T-helper 17 cell (primary cell): ENCODE data around the gene KIRREL3. TPM values are rescaled to one million over a fixed set of nuclear protein-coding genes. Genes with fewer than 3 reads are reported as not detected.

Source experiments
- ATAC-seq: fragments of 150-1000 bp; cut with Tn5 transposase; 2 replicates; pipeline ENCODE4 v1.10.0; 2021; ENCODE audit warnings: mild to moderate bottlenecking, moderate library complexity
- DNase-seq, 3 donors: peaks; one replicate each; pipeline versions ENCODE4 v3.0.0 to v3.0.0-alpha.2; 2020 to 2021
- H3K9me3 ChIP-seq: one replicate; pipeline ENCODE4 v1.7.0; 2013; ENCODE audit warnings: low read length, mild to moderate bottlenecking; ENCODE audit not compliant: control insufficient read depth, poor library complexity, severe bottlenecking
- H3K27ac Mint-ChIP-seq: one replicate; pipeline ENCODE4 v1.8.0; 2022; ENCODE audit warnings: mild to moderate bottlenecking, moderate library complexity, mixed read lengths
- H3K27me3 Mint-ChIP-seq: one replicate; pipeline ENCODE4 v1.8.0; 2022; ENCODE audit warnings: mixed read lengths
- H3K36me3 Mint-ChIP-seq: one replicate; pipeline ENCODE4 v1.8.0; 2022; ENCODE audit warnings: low read depth, mixed read lengths
- H3K4me1 Mint-ChIP-seq: one replicate; pipeline ENCODE4 v1.8.0; 2022; ENCODE audit warnings: mild to moderate bottlenecking, mixed read lengths
- H3K4me3 Mint-ChIP-seq: one replicate; pipeline ENCODE4 v1.8.0; 2022; ENCODE audit warnings: mild to moderate bottlenecking, moderate library complexity, mixed read lengths
- total RNA-seq, 4 donors: library from RNA in 2 of 4; stranded (reverse) in 2 of 4; gene quantifications; one replicate each; pipeline ENCODE4 v1.2.3 and lab custom pipeline; 2022 to 2026

The KIRREL3 gene
- total RNA-seq, 2 donors from 2014 or later = not detected

DNA sequence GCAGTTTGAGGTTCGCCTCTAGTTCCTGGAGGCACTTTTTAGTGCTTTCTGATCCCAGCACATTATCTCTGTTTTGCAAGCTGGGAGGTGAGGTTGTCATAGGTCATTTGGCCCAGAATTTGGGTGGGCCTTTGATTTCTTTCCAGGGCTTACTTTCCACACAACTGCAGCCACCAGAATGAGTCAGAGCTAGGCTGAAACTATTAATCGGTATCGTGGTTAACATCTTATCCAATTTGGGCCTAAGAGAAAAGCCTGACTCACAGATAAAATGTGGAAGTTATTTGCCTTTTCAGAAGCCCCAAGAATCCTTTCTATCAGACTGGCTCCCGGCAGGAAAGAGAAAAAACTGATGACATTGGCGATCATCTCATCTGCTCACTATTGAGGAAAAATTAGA, 166.4 kb downstream of the KIRREL3 start:
- no peaks in the 10 kb centered on the region for H3K36me3 Mint-ChIP-seq
- DNase-seq (no peak), ATAC-seq (no peak)
- no peak overlapping the region for H3K27ac Mint-ChIP-seq
- no peaks in the 10 kb centered on the region for H3K4me1 Mint-ChIP-seq
- H3K4me3 Mint-ChIP-seq = no peak overlapping the region
- no peaks in the 10 kb centered on the region for H3K9me3 ChIP-seq
- H3K27me3 Mint-ChIP-seq = peaks cover 12% of the 10 kb centered on the region

- Mint-ChIP-seq H3K27ac (no peak overlapping the region), H3K4me3 (no peak overlapping the region), H3K36me3 (no peaks in the 10 kb centered on the region), H3K27me3 (peaks cover 12% of the 10 kb centered on the region), H3K4me1 (no peaks in the 10 kb centered on the region)
- DNase-seq = no peak
- ATAC-seq = no peak
- H3K9me3 ChIP-seq = no peaks in the 10 kb centered on the region
Observed at GRCh38 chr11:126833065-126833464, 167.5 kb downstream of the KIRREL3 start.

GRCh38 chr11:126832387-126832786, 168.2 kb downstream of the KIRREL3 start:
- Mint-ChIP-seq H3K4me3 (no peak overlapping the region), H3K27ac (no peak overlapping the region), H3K27me3 (peaks cover 9% of the 10 kb centered on the region), H3K36me3 (no peaks in the 10 kb centered on the region), H3K4me1 (no peaks in the 10 kb centered on the region)
- no peak for ATAC-seq
- no peaks in the 10 kb centered on the region for H3K9me3 ChIP-seq
- DNase-seq = no peak

DNA sequence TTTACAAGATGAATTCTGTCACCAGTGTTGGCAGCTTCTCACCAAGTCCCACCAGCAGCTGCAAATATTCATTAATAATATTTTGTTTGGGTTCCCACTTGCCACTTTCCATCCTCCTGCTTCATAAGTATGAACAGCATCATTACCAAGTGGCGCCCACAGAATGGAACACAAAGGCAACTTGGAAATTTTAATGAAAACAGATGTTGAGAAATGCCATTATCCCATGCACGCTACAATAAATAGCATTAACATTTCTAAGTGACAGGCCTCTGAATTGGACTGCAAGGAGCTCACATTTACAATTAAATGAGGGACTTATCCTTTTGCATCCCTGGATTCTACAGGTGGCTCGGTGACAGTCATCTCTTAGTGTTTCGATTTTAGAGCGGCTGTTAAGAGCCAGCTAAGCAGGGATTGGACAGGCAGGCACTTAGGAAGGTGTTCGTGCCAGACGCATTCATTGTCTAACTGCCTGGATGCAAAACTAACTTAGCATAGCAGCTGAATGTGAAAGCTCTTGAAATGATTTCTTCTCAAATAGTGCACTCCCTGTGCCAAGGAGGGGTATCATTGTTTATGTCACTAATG, 170.3 kb downstream of the KIRREL3 start:
- no peaks in the 10 kb centered on the region for H3K9me3 ChIP-seq
- ATAC-seq = no peak
- H3K36me3 Mint-ChIP-seq = no peaks in the 10 kb centered on the region
- no peak overlapping the region for H3K27ac Mint-ChIP-seq
- peaks cover 21% of the 10 kb centered on the region for H3K27me3 Mint-ChIP-seq
- no peaks in the 10 kb centered on the region for H3K4me1 Mint-ChIP-seq
- DNase-seq = no peak
- H3K4me3 Mint-ChIP-seq = no peak overlapping the region

GRCh38 chr11:126829716-126830115, 170.9 kb downstream of the KIRREL3 start:
- no peak overlapping the region for H3K27ac Mint-ChIP-seq
- H3K4me3 Mint-ChIP-seq = no peak overlapping the region
- ATAC-seq (no peak), DNase-seq (no peak)
- no peaks in the 10 kb centered on the region for H3K4me1 Mint-ChIP-seq
- H3K36me3 Mint-ChIP-seq = no peaks in the 10 kb centered on the region
- H3K9me3 ChIP-seq = no peaks in the 10 kb centered on the region
- H3K27me3 Mint-ChIP-seq = peaks cover 21% of the 10 kb centered on the region

- H3K4me3 Mint-ChIP-seq = no peak overlapping the region
- ATAC-seq (no peak), DNase-seq (no peak)
- no peak overlapping the region for H3K27ac Mint-ChIP-seq
- no peaks in the 10 kb centered on the region for H3K36me3 Mint-ChIP-seq
- H3K4me1 Mint-ChIP-seq = no peaks in the 10 kb centered on the region
- no peaks in the 10 kb centered on the region for H3K9me3 ChIP-seq
- H3K27me3 Mint-ChIP-seq = peaks cover 34% of the 10 kb centered on the region
Observed at GRCh38 chr11:126824035-126824607, 176.4 kb downstream of the KIRREL3 start.

- H3K9me3 ChIP-seq = no peaks in the 10 kb centered on the region
- no peak overlapping the region for H3K27ac Mint-ChIP-seq
- H3K4me3 Mint-ChIP-seq = no peak overlapping the region
- H3K4me1 Mint-ChIP-seq = no peaks in the 10 kb centered on the region
- no peaks in the 10 kb centered on the region for H3K36me3 Mint-ChIP-seq
- peaks cover 34% of the 10 kb centered on the region for H3K27me3 Mint-ChIP-seq
- DNase-seq (no peak), ATAC-seq (no peak)
Observed at GRCh38 chr11:126823274-126823673, 177.3 kb downstream of the KIRREL3 start.

DNA sequence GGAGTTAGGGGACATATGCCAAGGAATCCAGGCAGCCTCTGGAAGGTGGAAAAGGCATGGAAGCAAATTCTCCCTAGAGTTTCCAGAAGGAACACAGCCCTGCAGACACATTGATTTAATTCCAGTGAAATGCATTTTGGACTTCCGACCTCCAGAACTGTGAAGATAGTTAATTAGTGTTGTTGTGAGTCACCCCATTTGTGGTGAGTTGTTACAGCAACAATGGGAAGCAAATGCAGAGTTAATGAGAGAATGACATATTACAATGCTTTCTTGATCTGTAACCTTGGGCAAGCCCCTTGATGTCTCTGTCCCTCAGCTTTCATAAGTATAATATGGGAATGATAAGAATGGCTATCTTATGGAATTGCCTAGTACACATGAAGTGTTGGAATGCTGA, 178.7 kb downstream of the KIRREL3 start:
- peaks cover 33% of the 10 kb centered on the region for H3K27me3 Mint-ChIP-seq
- DNase-seq = no peak
- no peaks in the 10 kb centered on the region for H3K4me1 Mint-ChIP-seq
- no peak overlapping the region for H3K4me3 Mint-ChIP-seq
- H3K27ac Mint-ChIP-seq = no peak overlapping the region
- no peaks in the 10 kb centered on the region for H3K9me3 ChIP-seq
- H3K36me3 Mint-ChIP-seq = peaks cover 2% of the 10 kb centered on the region
- ATAC-seq = no peak

GRCh38 chr11:126819194-126819593, 181.4 kb downstream of the KIRREL3 start:
- peaks cover 2% of the 10 kb centered on the region for H3K36me3 Mint-ChIP-seq
- H3K9me3 ChIP-seq = no peaks in the 10 kb centered on the region
- no peak for ATAC-seq
- H3K27ac Mint-ChIP-seq = no peak overlapping the region
- peaks cover 17% of the 10 kb centered on the region for H3K27me3 Mint-ChIP-seq
- H3K4me3 Mint-ChIP-seq = no peak overlapping the region
- no peak for DNase-seq
- H3K4me1 Mint-ChIP-seq = no peaks in the 10 kb centered on the region

GRCh38 chr11:126817523-126818450, 182.8 kb downstream of the KIRREL3 start:
- Mint-ChIP-seq H3K36me3 (peaks cover 2% of the 10 kb centered on the region), H3K4me1 (no peaks in the 10 kb centered on the region), H3K27ac (no peak overlapping the region), H3K27me3 (peaks cover 7% of the 10 kb centered on the region), H3K4me3 (no peak overlapping the region)
- no peak for DNase-seq
- H3K9me3 ChIP-seq = no peaks in the 10 kb centered on the region
- no peak for ATAC-seq

- no peaks in the 10 kb centered on the region for H3K9me3 ChIP-seq
- no peak overlapping the region for H3K27ac Mint-ChIP-seq
- ATAC-seq (no peak), DNase-seq (no peak)
- no peak overlapping the region for H3K4me3 Mint-ChIP-seq
- H3K27me3 Mint-ChIP-seq = peaks cover 7% of the 10 kb centered on the region
- no peaks in the 10 kb centered on the region for H3K4me1 Mint-ChIP-seq
- H3K36me3 Mint-ChIP-seq = peaks cover 2% of the 10 kb centered on the region
Observed at GRCh38 chr11:126817096-126817495, 183.5 kb downstream of the KIRREL3 start.

GRCh38 chr11:126816645-126817044, 183.9 kb downstream of the KIRREL3 start:
- Mint-ChIP-seq H3K36me3 (peaks cover 2% of the 10 kb centered on the region), H3K4me1 (no peaks in the 10 kb centered on the region), H3K27me3 (peaks cover 7% of the 10 kb centered on the region), H3K27ac (no peak overlapping the region), H3K4me3 (no peak overlapping the region)
- H3K9me3 ChIP-seq = no peaks in the 10 kb centered on the region
- ATAC-seq (no peak), DNase-seq (no peak)

DNA sequence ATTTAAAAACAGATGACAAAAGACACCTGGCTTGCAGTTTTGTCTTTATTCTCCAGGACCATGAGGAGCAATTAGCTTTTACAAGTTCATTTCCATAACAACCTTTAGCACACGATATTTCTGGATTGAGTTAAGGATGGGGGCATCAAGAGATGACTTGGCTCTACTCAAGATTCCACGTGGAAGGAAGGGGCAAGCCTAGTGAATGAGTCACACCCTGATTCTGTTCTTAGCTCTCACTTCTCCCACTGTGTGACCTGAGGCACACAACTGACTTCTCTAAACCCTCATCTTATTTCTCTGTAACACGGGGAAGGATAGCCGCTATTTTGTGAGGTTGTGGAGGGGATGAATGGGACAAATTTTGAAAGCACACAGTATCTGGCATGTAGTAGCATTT, 185.5 kb downstream of the KIRREL3 start:
- DNase-seq = no peak
- ATAC-seq = no peak
- Mint-ChIP-seq H3K4me3 (no peak overlapping the region), H3K27ac (no peak overlapping the region), H3K36me3 (peaks cover 2% of the 10 kb centered on the region), H3K27me3 (peaks cover 13% of the 10 kb centered on the region), H3K4me1 (no peaks in the 10 kb centered on the region)
- H3K9me3 ChIP-seq = no peaks in the 10 kb centered on the region
